GM18909 (cell line): ENCODE results near the gene DIAPH2.
"Not testable (repeated sequence)": the region's sequence is repeated elsewhere in the genome, so short reads cannot be mapped to it uniquely, and the experiment has no call there.

Experiments used
- ATAC-seq: cut with Tn5 transposase; IDR thresholded peaks from one replicate; pipeline ENCODE4 v1.9.1; 2021; ENCODE audit warnings: mild to moderate bottlenecking; ENCODE audit not compliant: unreplicated experiment, poor library complexity

Gene DIAPH2

GRCh38 chrX:96798982-96799381 is 114.3 kb downstream of the DIAPH2 start:
- no peak for ATAC-seq

GRCh38 chrX:96807318-96807717 is 122.7 kb downstream of the DIAPH2 start:
- no peak for ATAC-seq

GRCh38 chrX:96820935-96821334 is 136.3 kb downstream of the DIAPH2 start:
- no peak for ATAC-seq

- no peak for ATAC-seq
Observed at GRCh38 chrX:96824166-96824565, 139.5 kb downstream of the DIAPH2 start.

- no peak for ATAC-seq
Observed at GRCh38 chrX:96833333-96833732, 148.7 kb downstream of the DIAPH2 start.

- no peak for ATAC-seq
Observed at GRCh38 chrX:96834137-96834536, 149.5 kb downstream of the DIAPH2 start.

- ATAC-seq = peak; percentile 81
Observed at GRCh38 chrX:96835660-96836289, 151.1 kb downstream of the DIAPH2 start.

GRCh38 chrX:96837808-96838207 is 153.2 kb downstream of the DIAPH2 start:
- no peak for ATAC-seq

GRCh38 chrX:96838537-96838936 is 153.9 kb downstream of the DIAPH2 start:
- ATAC-seq = no peak

GRCh38 chrX:96841325-96841724 is 156.7 kb downstream of the DIAPH2 start:
- no peak for ATAC-seq

- not testable (repeated sequence) for ATAC-seq
Observed at GRCh38 chrX:96841866-96842265, 157.2 kb downstream of the DIAPH2 start.

- no peak for ATAC-seq
Observed at GRCh38 chrX:96843566-96843965, 158.9 kb downstream of the DIAPH2 start.

GRCh38 chrX:96846841-96847240 is 162.2 kb downstream of the DIAPH2 start:
- no peak for ATAC-seq

GRCh38 chrX:96859422-96859821 is 174.8 kb downstream of the DIAPH2 start:
- ATAC-seq = not testable (repeated sequence)

GRCh38 chrX:96861218-96861617 is 176.6 kb downstream of the DIAPH2 start:
- no peak for ATAC-seq

- ATAC-seq = no peak
Observed at GRCh38 chrX:96861661-96862060, 177.0 kb downstream of the DIAPH2 start.

- ATAC-seq = no peak
Observed at GRCh38 chrX:96883608-96884007, 199.0 kb downstream of the DIAPH2 start, which contains the start of gene RPA4. Gene RPA4 (plus strand): TSS chrX:96883908. CDS start chrX:96884311, 403 bp downstream.

- no peak for ATAC-seq
Observed at GRCh38 chrX:96884027-96884426, 199.4 kb downstream of the DIAPH2 start.

- no peak for ATAC-seq
Observed at GRCh38 chrX:96889726-96890125, 205.1 kb downstream of the DIAPH2 start.

GRCh38 chrX:96906741-96907140 is 222.1 kb downstream of the DIAPH2 start:
- ATAC-seq = no peak

GRCh38 chrX:96907516-96908272 is 223.1 kb downstream of the DIAPH2 start:
- ATAC-seq = no peak

GRCh38 chrX:96909291-96909690 is 224.6 kb downstream of the DIAPH2 start:
- no peak for ATAC-seq
